ENCODE measurements around the gene DDB1. TPM values are rescaled to one million over a fixed set of nuclear protein-coding genes. Genes with fewer than 3 reads are reported as not detected.

Gene DDB1
- total RNA-seq, 4 donors from 2014 or later, result 139 to 159 (median 140) TPM

- TF ChIP-seq EP300 (IDR thresholded peaks at IDR 0.05) (no peak), POLR2AphosphoS5 (IDR thresholded peaks at IDR 0.05) (no peak), POLR2A (IDR thresholded peaks at IDR 0.05) (no peak)
- TF ChIP-seq, protein P1, sequence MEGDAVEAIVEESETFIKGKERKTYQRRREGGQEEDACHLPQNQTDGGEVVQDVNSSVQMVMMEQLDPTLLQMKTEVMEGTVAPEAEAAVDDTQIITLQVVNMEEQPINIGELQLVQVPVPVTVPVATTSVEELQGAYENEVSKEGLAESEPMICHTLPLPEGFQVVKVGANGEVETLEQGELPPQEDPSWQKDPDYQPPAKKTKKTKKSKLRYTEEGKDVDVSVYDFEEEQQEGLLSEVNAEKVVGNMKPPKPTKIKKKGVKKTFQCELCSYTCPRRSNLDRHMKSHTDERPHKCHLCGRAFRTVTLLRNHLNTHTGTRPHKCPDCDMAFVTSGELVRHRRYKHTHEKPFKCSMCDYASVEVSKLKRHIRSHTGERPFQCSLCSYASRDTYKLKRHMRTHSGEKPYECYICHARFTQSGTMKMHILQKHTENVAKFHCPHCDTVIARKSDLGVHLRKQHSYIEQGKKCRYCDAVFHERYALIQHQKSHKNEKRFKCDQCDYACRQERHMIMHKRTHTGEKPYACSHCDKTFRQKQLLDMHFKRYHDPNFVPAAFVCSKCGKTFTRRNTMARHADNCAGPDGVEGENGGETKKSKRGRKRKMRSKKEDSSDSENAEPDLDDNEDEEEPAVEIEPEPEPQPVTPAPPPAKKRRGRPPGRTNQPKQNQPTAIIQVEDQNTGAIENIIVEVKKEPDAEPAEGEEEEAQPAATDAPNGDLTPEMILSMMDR (IDR thresholded peaks at IDR 0.05), result no peak
- WGBS, 2 donors (ENCODE audit: low coverage in 1 of 2), result 76% methylated on average over 2 of the region's 2 CpGs; no CpG with 5 or more reads in 1 of the 2 donors
- Histone ChIP-seq H3K9me3 (no peaks in the 10 kb centered on the region), H3K4me3 (no peak overlapping the region), H3K27ac (no peak overlapping the region), H3K4me1 (peaks cover 0 to 11% (median 0%) of the 10 kb centered on the region in 3 donors), H3K36me3 (peaks cover 0 to 74% of the 10 kb centered on the region in 2 donors), H3K27me3 (no peaks in the 10 kb centered on the region)
- no peak for ATAC-seq
These were observed 21.3 kb upstream of the DDB1 start for GRCh38 chr11:61354208-61354607.

- H3K4me1 ChIP-seq, result peaks cover 0 to 11% (median 0%) of the 10 kb centered on the region in 3 donors
- H3K36me3 ChIP-seq, result peaks cover 0 to 82% of the 10 kb centered on the region in 2 donors
- H3K27ac ChIP-seq, result no peak overlapping the region
- no peak for TF ChIP-seq EP300 (IDR thresholded peaks at IDR 0.05)
- no peak for TF ChIP-seq POLR2A (IDR thresholded peaks at IDR 0.05)
- TF ChIP-seq, protein P1 (IDR thresholded peaks at IDR 0.05), result no peak
- no peak for TF ChIP-seq POLR2AphosphoS5 (IDR thresholded peaks at IDR 0.05)
- no peaks in the 10 kb centered on the region for H3K9me3 ChIP-seq
- no peak for ATAC-seq
- no peaks in the 10 kb centered on the region for H3K27me3 ChIP-seq
- 87 to 93% methylated on average over 3 to 8 of the region's 15 CpGs for WGBS, 2 donors (ENCODE audit: low coverage in 1 of 2)
- no peak overlapping the region for H3K4me3 ChIP-seq
These were observed 20.5 kb upstream of the DDB1 start for GRCh38 chr11:61353131-61354067.

GRCh38 chr11:61352038-61352437 lies 19.1 kb upstream of the DDB1 start:
- Histone ChIP-seq H3K9me3 (no peaks in the 10 kb centered on the region), H3K27me3 (no peaks in the 10 kb centered on the region), H3K4me3 (no peak overlapping the region), H3K27ac (no peak overlapping the region), H3K4me1 (peaks cover 0 to 4% (median 0%) of the 10 kb centered on the region in 3 donors), H3K36me3 (peaks cover 0 to 93% of the 10 kb centered on the region in 2 donors)
- WGBS, 2 donors (ENCODE audit: low coverage in 1 of 2), result 0 to 61% methylated on average over 1 to 3 of the region's 8 CpGs
- ATAC-seq, result no peak
- TF ChIP-seq POLR2A (IDR thresholded peaks at IDR 0.05) (no peak), POLR2AphosphoS5 (IDR thresholded peaks at IDR 0.05) (no peak), EP300 (IDR thresholded peaks at IDR 0.05) (no peak)
- TF ChIP-seq, protein P1 (IDR thresholded peaks at IDR 0.05), result no peak

GRCh38 chr11:61350803-61351202 lies 17.9 kb upstream of the DDB1 start:
- no peaks in the 10 kb centered on the region for H3K27me3 ChIP-seq
- H3K9me3 ChIP-seq, result no peaks in the 10 kb centered on the region
- H3K4me1 ChIP-seq, result no peaks in the 10 kb centered on the region
- no peak overlapping the region for H3K4me3 ChIP-seq
- no peak overlapping the region for H3K27ac ChIP-seq
- no peak for TF ChIP-seq EP300 (IDR thresholded peaks at IDR 0.05)
- no peak for ATAC-seq
- H3K36me3 ChIP-seq, result peaks cover 0 to 98% of the 10 kb centered on the region in 2 donors
- 80% methylated on average over 1 of the region's 8 CpGs; no CpG with 5 or more reads in 1 of the 2 donors for WGBS, 2 donors (ENCODE audit: low coverage in 1 of 2)

- Histone ChIP-seq H3K36me3 (peaks cover 0 to 98% of the 10 kb centered on the region in 2 donors), H3K4me1 (no peaks in the 10 kb centered on the region), H3K4me3 (no peak overlapping the region), H3K27ac (no peak overlapping the region), H3K9me3 (no peaks in the 10 kb centered on the region), H3K27me3 (no peaks in the 10 kb centered on the region)
- no peak for TF ChIP-seq POLR2A (IDR thresholded peaks at IDR 0.05)
- no peak for ATAC-seq
- WGBS, 2 donors (ENCODE audit: low coverage in 1 of 2), result no CpG with 5 or more reads among the region's 1 CpG
These were observed 17.4 kb upstream of the DDB1 start for GRCh38 chr11:61350336-61350735.

GRCh38 chr11:61349916-61350315 lies 17.0 kb upstream of the DDB1 start:
- H3K4me3 ChIP-seq, result no peak overlapping the region
- no peaks in the 10 kb centered on the region for H3K4me1 ChIP-seq
- no peaks in the 10 kb centered on the region for H3K9me3 ChIP-seq
- 88 to 100% methylated on average over 1 to 7 of the region's 10 CpGs for WGBS, 2 donors (ENCODE audit: low coverage in 1 of 2)
- no peak for ATAC-seq
- H3K27me3 ChIP-seq, result no peaks in the 10 kb centered on the region
- H3K27ac ChIP-seq, result no peak overlapping the region
- TF ChIP-seq, protein P1 (IDR thresholded peaks at IDR 0.05), result no peak
- TF ChIP-seq POLR2AphosphoS5 (IDR thresholded peaks at IDR 0.05) (no peak), EP300 (IDR thresholded peaks at IDR 0.05) (no peak), POLR2A (IDR thresholded peaks at IDR 0.05) (no peak)
- H3K36me3 ChIP-seq, result peaks cover 0 to 96% of the 10 kb centered on the region in 2 donors

Data from gastroesophageal sphincter (tissue), 4 donors.